ENCODE results near the gene TBC1D16.

TBC1D16 gene

GRCh38 chr17:79915850-79916430, 119.7 kb downstream of the TBC1D16 start:
- TF ChIP-seq CTCF (conservative IDR thresholded peaks at IDR 0.05), result no peak

GRCh38 chr17:79914813-79915740, 120.6 kb downstream of the TBC1D16 start:
- H3K27ac ChIP-seq, result no peak overlapping the region
- TF ChIP-seq CTCF (conservative IDR thresholded peaks at IDR 0.05), result no peak

More at GRCh38 chr17:79915850-79916430, 119.7 kb downstream of the TBC1D16 start:
- no peak overlapping the region for H3K27ac ChIP-seq

- no peak overlapping the region for H3K27ac ChIP-seq
- no peak for TF ChIP-seq CTCF (conservative IDR thresholded peaks at IDR 0.05)
These were observed 121.5 kb downstream of the TBC1D16 start for GRCh38 chr17:79913896-79914812.

GRCh38 chr17:79913451-79913850, 122.2 kb downstream of the TBC1D16 start:
- TF ChIP-seq CTCF (conservative IDR thresholded peaks at IDR 0.05), result no peak

GRCh38 chr17:79912552-79913330, 122.9 kb downstream of the TBC1D16 start:
- no peak for TF ChIP-seq CTCF (conservative IDR thresholded peaks at IDR 0.05)
- no peak overlapping the region for H3K27ac ChIP-seq

More at GRCh38 chr17:79913451-79913850, 122.2 kb downstream of the TBC1D16 start:
- H3K27ac ChIP-seq, result no peak overlapping the region

GRCh38 chr17:79911430-79912399, 124.0 kb downstream of the TBC1D16 start:
- no peak for TF ChIP-seq CTCF (conservative IDR thresholded peaks at IDR 0.05)
- H3K27ac ChIP-seq, result no peak overlapping the region
